Measurements from ENCODE around the gene TBC1D22A.

The TBC1D22A gene

DNA sequence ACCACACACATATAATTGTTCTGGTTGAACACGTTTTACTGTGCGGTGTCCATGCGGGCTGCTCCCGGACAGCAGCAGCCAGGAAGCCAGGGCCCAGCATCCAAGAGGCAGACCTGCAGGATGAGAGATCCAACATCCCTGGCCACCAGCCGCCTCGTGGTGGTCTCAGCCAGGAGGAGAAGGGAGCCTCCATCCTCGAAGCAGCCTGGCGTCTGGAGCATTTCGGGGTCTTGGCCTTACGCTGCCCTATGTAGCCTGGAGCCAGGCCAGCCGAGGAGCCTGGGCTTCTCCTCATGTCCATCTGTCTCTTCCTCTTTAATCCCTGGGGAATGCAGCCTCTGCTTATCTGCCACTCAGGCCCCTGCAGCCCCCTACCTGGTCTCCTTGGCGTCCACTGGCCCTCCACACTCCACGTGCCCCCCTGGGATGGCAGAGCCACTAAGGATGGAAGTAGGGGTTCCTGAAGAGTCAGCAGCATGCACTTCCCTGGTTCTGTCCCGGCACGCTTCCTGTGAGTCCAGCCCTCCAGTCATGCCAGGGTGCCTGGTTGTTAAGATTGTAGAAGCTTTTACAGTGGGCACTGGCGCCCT lies 253.2 kb downstream of the TBC1D22A start:
- no peak overlapping the region for H3K4me3 ChIP-seq (ENCODE audit: low read length)
- DNase-seq (ENCODE audit: low read depth), result no peak
- TF ChIP-seq, protein P1, sequence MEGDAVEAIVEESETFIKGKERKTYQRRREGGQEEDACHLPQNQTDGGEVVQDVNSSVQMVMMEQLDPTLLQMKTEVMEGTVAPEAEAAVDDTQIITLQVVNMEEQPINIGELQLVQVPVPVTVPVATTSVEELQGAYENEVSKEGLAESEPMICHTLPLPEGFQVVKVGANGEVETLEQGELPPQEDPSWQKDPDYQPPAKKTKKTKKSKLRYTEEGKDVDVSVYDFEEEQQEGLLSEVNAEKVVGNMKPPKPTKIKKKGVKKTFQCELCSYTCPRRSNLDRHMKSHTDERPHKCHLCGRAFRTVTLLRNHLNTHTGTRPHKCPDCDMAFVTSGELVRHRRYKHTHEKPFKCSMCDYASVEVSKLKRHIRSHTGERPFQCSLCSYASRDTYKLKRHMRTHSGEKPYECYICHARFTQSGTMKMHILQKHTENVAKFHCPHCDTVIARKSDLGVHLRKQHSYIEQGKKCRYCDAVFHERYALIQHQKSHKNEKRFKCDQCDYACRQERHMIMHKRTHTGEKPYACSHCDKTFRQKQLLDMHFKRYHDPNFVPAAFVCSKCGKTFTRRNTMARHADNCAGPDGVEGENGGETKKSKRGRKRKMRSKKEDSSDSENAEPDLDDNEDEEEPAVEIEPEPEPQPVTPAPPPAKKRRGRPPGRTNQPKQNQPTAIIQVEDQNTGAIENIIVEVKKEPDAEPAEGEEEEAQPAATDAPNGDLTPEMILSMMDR (IDR thresholded peaks at IDR 0.05; ENCODE audit: insufficient read depth, low read depth, low read length, missing control alignments), result no peak

DNA sequence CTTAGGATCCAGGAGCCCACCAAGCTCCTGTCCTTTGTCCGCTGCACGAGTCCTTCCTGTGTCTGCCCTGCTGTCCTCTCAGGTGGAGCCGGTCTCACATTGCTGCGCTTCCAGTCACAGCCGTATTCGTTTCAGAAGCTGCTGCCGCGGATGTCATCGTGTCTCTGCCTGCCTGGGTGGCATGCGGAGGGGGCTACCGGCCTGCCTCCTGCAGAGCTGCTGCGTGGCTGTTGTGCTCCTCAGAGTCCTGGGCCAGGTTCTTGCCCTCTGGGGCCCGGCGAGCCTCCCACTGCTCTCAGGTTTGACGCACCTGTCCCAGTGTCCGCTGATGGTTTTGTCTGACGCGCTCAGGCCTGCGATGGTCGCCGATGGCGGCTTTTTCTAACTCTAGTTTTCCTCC lies 254.2 kb downstream of the TBC1D22A start:
- no peak for DNase-seq (ENCODE audit: low read depth)
- TF ChIP-seq, protein P1 (IDR thresholded peaks at IDR 0.05; ENCODE audit: insufficient read depth, low read depth, low read length, missing control alignments), result no peak
- no peak overlapping the region for H3K4me3 ChIP-seq (ENCODE audit: low read length)

DNA sequence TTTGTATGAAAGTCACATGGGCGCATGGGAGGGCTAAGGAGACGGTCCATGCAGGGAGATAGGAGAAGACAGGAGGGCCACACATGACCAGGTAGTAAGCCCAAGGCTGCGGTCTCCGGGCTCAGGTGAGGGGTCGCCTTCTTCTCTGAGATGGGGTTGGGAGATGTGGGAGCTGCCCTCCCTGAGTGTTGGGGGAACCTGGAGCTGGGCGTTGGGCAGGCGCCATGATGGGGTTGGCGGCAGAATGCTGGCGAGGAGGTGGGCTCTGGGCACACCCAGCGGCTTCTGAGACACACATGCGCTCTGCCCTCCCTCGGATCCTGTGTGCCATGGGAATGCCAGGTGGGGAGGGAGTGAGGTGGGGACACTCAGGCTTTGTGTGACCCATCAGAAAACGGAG lies 254.8 kb downstream of the TBC1D22A start:
- DNase-seq (ENCODE audit: low read depth), result no peak

DNA sequence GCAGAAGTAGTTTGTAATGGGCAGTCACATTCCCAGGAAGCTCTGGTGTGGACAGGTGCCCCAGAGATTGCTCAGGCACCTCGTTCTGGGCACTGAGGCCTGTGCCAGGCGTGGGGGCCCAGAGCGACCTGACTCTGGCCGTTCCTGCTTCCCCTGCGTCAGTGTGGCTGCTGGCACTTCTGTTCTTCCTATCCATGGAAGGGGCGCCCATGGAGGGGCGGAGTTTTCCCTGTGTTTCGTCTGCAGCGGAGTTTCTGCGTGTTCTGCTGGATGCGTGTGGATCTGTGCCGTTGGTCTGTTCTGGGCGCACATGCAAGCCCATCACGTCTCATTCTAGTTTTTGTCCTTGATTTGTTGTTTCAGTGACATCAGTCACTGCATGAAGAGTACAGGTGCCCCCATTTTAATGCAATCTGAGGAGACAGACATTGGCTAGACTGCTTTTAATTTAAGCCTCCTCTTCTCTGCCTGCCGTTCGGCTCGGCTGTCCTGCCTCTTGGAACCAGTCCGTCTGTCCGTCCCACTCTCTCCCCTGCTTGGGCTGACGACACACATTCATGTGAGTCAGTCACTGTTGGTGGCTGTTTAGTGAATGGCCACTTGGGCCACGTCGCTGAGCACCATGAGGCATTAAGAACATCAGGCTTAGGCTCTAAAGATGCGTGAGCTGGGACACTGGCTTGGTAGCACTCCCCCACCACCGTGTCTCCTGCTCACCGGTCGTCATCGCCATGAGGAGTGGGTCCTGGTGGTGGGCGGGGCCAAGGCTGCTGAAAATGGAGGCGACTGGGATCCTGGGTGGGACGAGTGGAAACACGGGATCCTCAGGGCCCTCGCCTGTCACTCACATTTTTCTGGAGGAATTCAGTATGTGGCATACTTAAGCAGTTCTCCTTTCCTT lies 255.8 kb downstream of the TBC1D22A start:
- DNase-seq (ENCODE audit: low read depth), result no peak
- TF ChIP-seq, protein P1 (IDR thresholded peaks at IDR 0.05; ENCODE audit: insufficient read depth, low read depth, low read length, missing control alignments), result no peak
- H3K4me3 ChIP-seq (ENCODE audit: low read length), result no peak overlapping the region

More for the DNA sequence above, 254.8 kb downstream of the TBC1D22A start:
- TF ChIP-seq, protein P1 (IDR thresholded peaks at IDR 0.05; ENCODE audit: insufficient read depth, low read depth, low read length, missing control alignments), result no peak
- no peak overlapping the region for H3K4me3 ChIP-seq (ENCODE audit: low read length)

DNA sequence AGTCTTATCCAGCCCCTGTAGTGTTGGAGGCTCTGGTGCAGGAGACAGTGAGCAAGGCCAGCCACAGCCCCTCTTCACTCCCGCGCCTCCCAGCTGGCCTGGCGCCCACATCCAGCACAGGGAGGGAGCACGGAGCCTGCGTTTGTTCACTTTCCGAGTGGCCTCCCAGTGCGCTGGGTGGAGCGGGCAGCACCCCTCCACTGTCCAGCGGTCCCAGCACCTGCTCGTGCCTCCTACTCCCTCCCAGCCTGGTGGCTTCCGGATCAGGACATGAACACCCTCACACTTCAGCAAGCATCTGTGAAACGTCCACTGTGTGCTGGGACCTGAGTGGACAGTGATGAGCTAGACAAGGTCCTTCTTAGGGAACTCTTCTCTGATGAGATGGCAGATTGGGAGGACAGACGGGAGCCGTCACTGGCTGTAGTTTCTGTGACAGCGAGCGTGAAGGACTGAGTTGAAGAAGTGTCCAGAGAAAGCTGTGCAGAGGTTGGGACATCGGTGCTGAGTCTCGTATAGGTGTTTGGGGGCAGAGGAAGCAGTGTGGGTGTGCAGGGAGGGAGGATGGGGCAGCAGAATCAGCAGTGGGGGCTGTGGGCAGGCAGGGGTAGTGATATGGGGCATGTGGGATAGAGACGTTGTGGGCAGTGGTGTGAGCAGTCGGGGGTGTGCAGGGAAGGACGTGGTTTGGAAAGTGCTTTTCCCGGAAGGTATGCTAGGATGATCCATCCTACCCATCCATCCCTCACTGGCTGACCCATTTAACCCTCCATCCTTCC lies 256.8 kb downstream of the TBC1D22A start:
- DNase-seq (ENCODE audit: low read depth), result no peak
- H3K4me3 ChIP-seq (ENCODE audit: low read length), result no peak overlapping the region
- TF ChIP-seq, protein P1 (IDR thresholded peaks at IDR 0.05; ENCODE audit: insufficient read depth, low read depth, low read length, missing control alignments), result no peak

DNA sequence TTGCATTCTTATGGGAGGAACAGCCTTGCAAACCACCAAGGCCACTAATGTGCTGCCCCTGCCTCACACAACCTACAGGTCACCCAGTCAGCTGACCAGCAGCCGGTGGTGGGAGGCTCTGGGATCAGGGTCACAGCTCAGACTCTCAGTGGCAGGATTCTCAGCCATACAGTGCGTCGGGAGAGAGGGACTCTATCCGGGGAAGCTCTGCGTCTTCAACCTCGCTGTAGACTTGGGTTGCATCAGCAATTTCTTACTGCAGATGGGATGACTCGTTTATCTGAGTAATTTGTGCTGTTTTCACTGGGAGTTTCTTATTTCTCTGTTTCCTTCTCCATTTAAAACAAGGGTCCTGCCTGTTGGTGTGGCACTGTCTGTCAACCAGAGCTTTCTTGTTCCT lies 257.7 kb downstream of the TBC1D22A start:
- no peak for DNase-seq (ENCODE audit: low read depth)
- no peak overlapping the region for H3K4me3 ChIP-seq (ENCODE audit: low read length)
- TF ChIP-seq, protein P1 (IDR thresholded peaks at IDR 0.05; ENCODE audit: insufficient read depth, low read depth, low read length, missing control alignments), result no peak

Measured in epithelial cell of esophagus (primary cell).